ENCODE measurements around the gene STARD13. TPM values are rescaled to one million over a fixed set of nuclear protein-coding genes. Genes with fewer than 3 reads are reported as not detected.

STARD13 gene
- total and polyA plus RNA-seq, 8 donors: 4.4 to 158 (median 44.0) TPM

DNA sequence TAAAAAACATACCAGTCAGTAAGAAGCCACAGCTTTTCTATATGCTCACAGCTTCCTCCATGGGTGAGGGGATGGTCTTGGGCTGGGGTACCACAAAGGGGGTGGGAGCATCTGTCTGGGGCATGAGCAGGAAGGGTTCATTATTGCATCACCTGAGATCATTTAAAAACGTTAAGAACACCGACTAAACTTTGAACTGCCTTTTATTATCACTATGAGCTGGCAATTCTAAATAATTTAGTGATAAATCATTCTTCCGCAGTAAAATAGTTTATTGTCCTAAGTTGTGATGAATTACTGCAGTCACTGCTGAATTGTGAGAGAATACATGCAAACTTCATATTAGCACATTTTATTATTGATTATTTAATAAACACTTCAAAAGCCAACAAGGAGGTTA, 197.8 kb downstream of the STARD13 start:
- 42 to 57% (median 52%) methylated on average over 3 of the region's 3 CpGs for WGBS, 5 donors
- Histone ChIP-seq H3K4me3 (no peak overlapping the region), H3K27me3 (no peaks in the 10 kb centered on the region), H3K27ac (no peak overlapping the region), H3K4me1 (peaks cover 0 to 7% (median 0%) of the 10 kb centered on the region in 4 donors), H3K9me3 (no peaks in the 10 kb centered on the region), H3K36me3 (no peaks in the 10 kb centered on the region)
- DNase-seq: no peak
- intact Hi-C loops (cut with DNase I; ENCODE audit: low total_unique reads): no loop called here
- TF ChIP-seq EP300 (IDR thresholded peaks at IDR 0.05): no peak
- TF ChIP-seq, protein P1, sequence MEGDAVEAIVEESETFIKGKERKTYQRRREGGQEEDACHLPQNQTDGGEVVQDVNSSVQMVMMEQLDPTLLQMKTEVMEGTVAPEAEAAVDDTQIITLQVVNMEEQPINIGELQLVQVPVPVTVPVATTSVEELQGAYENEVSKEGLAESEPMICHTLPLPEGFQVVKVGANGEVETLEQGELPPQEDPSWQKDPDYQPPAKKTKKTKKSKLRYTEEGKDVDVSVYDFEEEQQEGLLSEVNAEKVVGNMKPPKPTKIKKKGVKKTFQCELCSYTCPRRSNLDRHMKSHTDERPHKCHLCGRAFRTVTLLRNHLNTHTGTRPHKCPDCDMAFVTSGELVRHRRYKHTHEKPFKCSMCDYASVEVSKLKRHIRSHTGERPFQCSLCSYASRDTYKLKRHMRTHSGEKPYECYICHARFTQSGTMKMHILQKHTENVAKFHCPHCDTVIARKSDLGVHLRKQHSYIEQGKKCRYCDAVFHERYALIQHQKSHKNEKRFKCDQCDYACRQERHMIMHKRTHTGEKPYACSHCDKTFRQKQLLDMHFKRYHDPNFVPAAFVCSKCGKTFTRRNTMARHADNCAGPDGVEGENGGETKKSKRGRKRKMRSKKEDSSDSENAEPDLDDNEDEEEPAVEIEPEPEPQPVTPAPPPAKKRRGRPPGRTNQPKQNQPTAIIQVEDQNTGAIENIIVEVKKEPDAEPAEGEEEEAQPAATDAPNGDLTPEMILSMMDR (IDR thresholded peaks at IDR 0.05): no peak
- no peak for TF ChIP-seq POLR2A (IDR thresholded peaks at IDR 0.05)
- no peak for TF ChIP-seq POLR2AphosphoS5 (IDR thresholded peaks at IDR 0.05)

DNA sequence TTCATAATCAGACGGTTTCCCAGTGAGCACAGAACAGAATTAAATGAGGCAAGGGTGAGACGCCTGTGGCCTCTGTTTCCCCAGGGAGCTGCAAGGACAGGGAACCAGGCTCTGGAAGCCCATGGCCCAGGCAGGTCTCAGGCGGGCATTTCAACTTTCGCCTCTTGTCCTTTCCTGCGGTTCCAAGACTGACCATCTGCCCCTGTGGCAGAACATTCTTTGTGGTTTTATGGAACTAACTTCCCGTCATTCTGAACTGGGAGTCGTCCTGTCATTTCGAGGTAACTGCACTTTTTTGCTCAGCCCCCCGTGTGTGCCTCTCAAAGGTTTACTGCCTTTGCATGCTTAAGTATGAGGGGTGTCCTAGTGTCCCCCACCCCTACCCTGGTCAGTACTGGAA, 198.5 kb downstream of the STARD13 start:
- peaks cover 0 to 7% (median 0%) of the 10 kb centered on the region in 4 donors for H3K4me1 ChIP-seq

DNA sequence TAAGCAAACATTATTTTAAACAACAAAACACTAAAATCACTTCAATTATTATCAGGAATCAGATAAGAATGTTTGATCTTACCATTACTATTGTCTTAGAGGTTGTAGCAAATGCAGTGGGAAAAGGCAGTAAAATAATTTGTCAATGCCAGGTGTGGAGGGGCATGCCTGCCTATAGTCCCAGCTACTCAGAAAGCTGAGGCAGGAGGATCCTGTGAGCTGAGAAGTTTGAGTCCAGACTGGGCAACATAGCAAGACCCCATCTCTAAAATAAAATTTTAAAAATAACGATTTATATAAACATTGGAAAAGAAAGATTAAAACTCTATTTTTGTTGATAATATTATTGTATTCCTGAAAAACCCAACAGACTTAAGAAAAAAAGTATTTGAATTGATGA, 202.5 kb downstream of the STARD13 start:
- H3K27me3 ChIP-seq: no peaks in the 10 kb centered on the region
- DNase-seq: no peak
- no peaks in the 10 kb centered on the region for H3K36me3 ChIP-seq
- no peak overlapping the region for H3K4me3 ChIP-seq
- no peaks in the 10 kb centered on the region for H3K4me1 ChIP-seq
- TF ChIP-seq POLR2A (IDR thresholded peaks at IDR 0.05): no peak
- no peak for TF ChIP-seq POLR2AphosphoS5 (IDR thresholded peaks at IDR 0.05)
- TF ChIP-seq, protein P1 (IDR thresholded peaks at IDR 0.05): no peak
- TF ChIP-seq EP300 (IDR thresholded peaks at IDR 0.05): no peak
- H3K27ac ChIP-seq: no peak overlapping the region
- no peaks in the 10 kb centered on the region for H3K9me3 ChIP-seq
- intact Hi-C loops (cut with DNase I; ENCODE audit: low total_unique reads): no loop called here
- 85 to 100% (median 95%) methylated on average over 1 of the region's 1 CpG for WGBS, 5 donors

More for the DNA sequence above, 198.5 kb downstream of the STARD13 start:
- no peaks in the 10 kb centered on the region for H3K27me3 ChIP-seq
- H3K4me3 ChIP-seq: no peak overlapping the region
- DNase-seq: no peak
- H3K27ac ChIP-seq: no peak overlapping the region
- 88 to 93% (median 90%) methylated on average over 9 of the region's 9 CpGs for WGBS, 5 donors
- H3K36me3 ChIP-seq: no peaks in the 10 kb centered on the region
- intact Hi-C loops (cut with DNase I; ENCODE audit: low total_unique reads): no loop called here
- TF ChIP-seq EP300 (IDR thresholded peaks at IDR 0.05) (no peak), POLR2A (IDR thresholded peaks at IDR 0.05) (no peak), POLR2AphosphoS5 (IDR thresholded peaks at IDR 0.05) (no peak)
- TF ChIP-seq, protein P1 (IDR thresholded peaks at IDR 0.05): no peak
- H3K9me3 ChIP-seq: no peaks in the 10 kb centered on the region

DNA sequence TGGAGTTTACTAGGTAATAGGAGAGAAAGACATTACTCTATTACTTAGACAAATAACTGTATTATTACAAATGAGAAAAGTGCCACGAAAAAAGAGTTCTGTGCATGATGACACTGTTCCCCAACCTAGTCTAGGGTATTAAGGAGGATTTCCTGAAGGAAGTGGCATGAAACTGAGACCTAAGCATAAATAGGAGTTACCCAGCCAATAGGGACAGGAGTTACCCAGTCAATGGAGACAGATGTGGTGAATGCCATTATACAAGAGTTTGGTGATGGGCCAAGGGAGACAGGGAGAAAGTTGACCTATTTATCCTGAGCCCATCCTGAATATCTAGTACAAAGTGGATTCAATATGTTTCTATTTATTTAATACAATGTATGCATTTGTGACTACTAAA, 203.9 kb downstream of the STARD13 start:
- WGBS, 5 donors: 50 to 72% (median 64%) methylated on average over 1 of the region's 1 CpG
- TF ChIP-seq POLR2AphosphoS5 (IDR thresholded peaks at IDR 0.05) (no peak), EP300 (IDR thresholded peaks at IDR 0.05) (no peak), POLR2A (IDR thresholded peaks at IDR 0.05) (no peak)
- TF ChIP-seq, protein P1 (IDR thresholded peaks at IDR 0.05): no peak
- no peaks in the 10 kb centered on the region for H3K36me3 ChIP-seq

More for the DNA sequence above, 203.9 kb downstream of the STARD13 start:
- no peaks in the 10 kb centered on the region for H3K27me3 ChIP-seq
- no peaks in the 10 kb centered on the region for H3K9me3 ChIP-seq
- no peaks in the 10 kb centered on the region for H3K4me1 ChIP-seq
- intact Hi-C loops (cut with DNase I; ENCODE audit: low total_unique reads): no loop called here
- no peak overlapping the region for H3K4me3 ChIP-seq
- DNase-seq: no peak
- H3K27ac ChIP-seq: no peak overlapping the region

Measured in stomach (tissue), 9 donors.